Uterus (tissue), 4 donors: ENCODE results near the gene CAPN9. TPM values are rescaled to one million over a fixed set of nuclear protein-coding genes. Genes with fewer than 3 reads are reported as not detected.

Source experiments
- DNase-seq, 2 donors: peaks; one replicate each; pipeline ENCODE4 v3.0.0-alpha.2; 2019 to 2020
- H3K27ac ChIP-seq, 2 donors: fragments of 200-600 bp; sonication (generic); 1 replicate in 1 of 2; 2 replicates in 1 of 2; pipeline ENCODE4 v1.5.1; 2016 to 2018
- H3K27me3 ChIP-seq, 2 donors: fragments of 200-600 bp; sonication (generic); one replicate each; pipeline ENCODE4 v1.5.1; 2018 to 2019; ENCODE audit warnings: control low read depth in 1 of 2
- H3K36me3 ChIP-seq, 2 donors: fragments of 200-600 bp; sonication (generic); one replicate each; pipeline ENCODE4 v1.5.1; 2019; ENCODE audit warnings: control low read depth in 1 of 2
- H3K4me1 ChIP-seq, 2 donors: fragments of 200-600 bp; sonication (generic); one replicate each; pipeline ENCODE4 v1.5.1; 2018 to 2019; ENCODE audit warnings: control low read depth in 1 of 2
- H3K4me3 ChIP-seq, 2 donors: fragments of 200-600 bp; sonication (generic); 1 replicate in 1 of 2; 2 replicates in 1 of 2; pipeline ENCODE4 v1.5.1; 2018 to 2019; ENCODE audit warnings: mild to moderate bottlenecking in 1 of 2
- H3K9me3 ChIP-seq, 2 donors: fragments of 200-600 bp; sonication (generic); one replicate each; pipeline ENCODE4 v1.5.1; 2019; ENCODE audit warnings: control low read depth in 1 of 2
- CTCF ChIP-seq, 4 experiments: fragments of 200-600 bp in 2 of 4; fragments of 450-650 bp in 2 of 4; sonication (generic) in 2 of 4; IDR thresholded peaks; one replicate each; pipeline ENCODE4 v1.5.1; 2016 to 2019; ENCODE audit warnings: antibody characterized with exemption in 4 of 4, mild to moderate bottlenecking in 2 of 4, moderate library complexity in 1 of 4
- POLR2A ChIP-seq, 2 donors: fragments of 450-650 bp; IDR thresholded peaks; one replicate each; pipeline ENCODE4 v1.6.1; 2016; ENCODE audit warnings: antibody characterized with exemption in 2 of 2, mild to moderate bottlenecking in 1 of 2, moderate library complexity in 1 of 2
- intact Hi-C: fragments of 100-400 bp; cut with DNase I; formaldehyde crosslinking; loops from one replicate; pipeline ENCODE4 v1.15.1; 2023; ENCODE audit warnings: low total_unique reads
- total RNA-seq, 4 donors: library from RNA; depleted of rRNA in 3 of 4; stranded (reverse); fragments of >200 nt in 3 of 4; gene quantifications; one replicate each; pipeline versions ENCODE4 v1.1.0 to v1.2.4, GENCODE V29; 2014 to 2023
- donor health status: DM: yes; HTN: yes; CAD: no.

CAPN9 gene
- total RNA-seq, 4 donors from 2014 or later = 0.41 TPM; not detected in 3

- no peak for DNase-seq
- TF ChIP-seq CTCF (IDR thresholded peaks at IDR 0.05) = no peak
- no peak for TF ChIP-seq POLR2A (IDR thresholded peaks at IDR 0.05)
- peaks cover 0 to 7% of the 10 kb centered on the region in 2 donors for H3K9me3 ChIP-seq
- H3K4me1 ChIP-seq = no peaks in the 10 kb centered on the region
- no peaks in the 10 kb centered on the region for H3K36me3 ChIP-seq
- no peak overlapping the region for H3K4me3 ChIP-seq
- no peaks in the 10 kb centered on the region for H3K27me3 ChIP-seq
- intact Hi-C loops = no loop called here
- no peak overlapping the region for H3K27ac ChIP-seq
These were observed 65.4 kb downstream of the CAPN9 start for GRCh38 chr1:230812568-230812967.

- intact Hi-C loops = no loop called here
- no peak overlapping the region for H3K4me3 ChIP-seq
- no peaks in the 10 kb centered on the region for H3K4me1 ChIP-seq
- H3K36me3 ChIP-seq = no peaks in the 10 kb centered on the region
- H3K9me3 ChIP-seq = peaks cover 0 to 7% of the 10 kb centered on the region in 2 donors
- no peaks in the 10 kb centered on the region for H3K27me3 ChIP-seq
- DNase-seq = no peak
- TF ChIP-seq CTCF (IDR thresholded peaks at IDR 0.05) = no peak
- TF ChIP-seq POLR2A (IDR thresholded peaks at IDR 0.05) = no peak
- no peak overlapping the region for H3K27ac ChIP-seq
These were observed 67.9 kb downstream of the CAPN9 start for GRCh38 chr1:230814949-230815692.

GRCh38 chr1:230816018-230816417 lies 68.8 kb downstream of the CAPN9 start:
- H3K4me3 ChIP-seq = no peak overlapping the region
- H3K9me3 ChIP-seq = peaks cover 0 to 7% of the 10 kb centered on the region in 2 donors
- no peaks in the 10 kb centered on the region for H3K27me3 ChIP-seq
- TF ChIP-seq CTCF (IDR thresholded peaks at IDR 0.05) = no peak
- TF ChIP-seq POLR2A (IDR thresholded peaks at IDR 0.05) = no peak
- H3K4me1 ChIP-seq = no peaks in the 10 kb centered on the region
- H3K36me3 ChIP-seq = no peaks in the 10 kb centered on the region
- H3K27ac ChIP-seq = no peak overlapping the region
- DNase-seq = no peak
- intact Hi-C loops = no loop called here

GRCh38 chr1:230818367-230818766 lies 71.2 kb downstream of the CAPN9 start:
- no peak overlapping the region for H3K27ac ChIP-seq
- intact Hi-C loops = no loop called here

More at GRCh38 chr1:230818367-230818766, 71.2 kb downstream of the CAPN9 start:
- H3K9me3 ChIP-seq = no peaks in the 10 kb centered on the region
- TF ChIP-seq CTCF (IDR thresholded peaks at IDR 0.05) (no peak), POLR2A (IDR thresholded peaks at IDR 0.05) (no peak)
- H3K36me3 ChIP-seq = no peaks in the 10 kb centered on the region
- H3K4me3 ChIP-seq = no peak overlapping the region
- no peak for DNase-seq
- no peaks in the 10 kb centered on the region for H3K27me3 ChIP-seq
- no peaks in the 10 kb centered on the region for H3K4me1 ChIP-seq
